Right atrium auricular region (tissue), 2 donors: ENCODE results near the gene CDHR5. TPM values are rescaled to one million over a fixed set of nuclear protein-coding genes. Genes with fewer than 3 reads are reported as not detected.

Experiments used
- DNase-seq: peaks from one replicate; pipeline ENCODE4 v3.0.0-alpha.2; 2019; ENCODE audit warnings: low spot score
- H3K27ac ChIP-seq, 2 donors: fragments of 200-600 bp; sonication (generic); 1 replicate in 1 of 2; 2 replicates in 1 of 2; pipeline ENCODE4 v1.5.1; 2016 to 2019
- H3K27me3 ChIP-seq, 2 donors: fragments of 200-600 bp; sonication (generic); one replicate each; pipeline versions ENCODE4 v1.5.1 to v1.6.0; 2017 to 2019
- H3K36me3 ChIP-seq: fragments of 200-600 bp; sonication (generic); one replicate; pipeline ENCODE4 v1.5.1; 2016
- H3K4me1 ChIP-seq, 2 donors: fragments of 200-600 bp; sonication (generic); one replicate each; pipeline versions ENCODE4 v1.5.1 to v1.6.0; 2017 to 2019
- H3K4me3 ChIP-seq, 2 donors: fragments of 200-600 bp; sonication (generic); 1 replicate in 1 of 2; 2 replicates in 1 of 2; pipeline ENCODE4 v1.5.1; 2017 to 2019; ENCODE audit warnings: mild to moderate bottlenecking in 1 of 2, moderate library complexity in 1 of 2
- H3K9me3 ChIP-seq, 2 donors: fragments of 200-600 bp; sonication (generic); one replicate each; pipeline ENCODE4 v1.5.1; 2019
- total RNA-seq, 2 donors: library from RNA; depleted of rRNA; stranded (reverse); fragments of >200 nt; gene quantifications; one replicate each; pipeline ENCODE4 v1.1.0, GENCODE V29; 2016
- TF ChIP-seq, protein P1 (sequence below), 2 donors: fragments of 200-600 bp; sonication (generic); IDR thresholded peaks; one replicate each; pipeline ENCODE4 v1.5.1; 2019; ENCODE audit warnings: antibody characterized with exemption in 2 of 2

CDHR5 gene
- total RNA-seq, 2 donors from 2014 or later = not detected

DNA sequence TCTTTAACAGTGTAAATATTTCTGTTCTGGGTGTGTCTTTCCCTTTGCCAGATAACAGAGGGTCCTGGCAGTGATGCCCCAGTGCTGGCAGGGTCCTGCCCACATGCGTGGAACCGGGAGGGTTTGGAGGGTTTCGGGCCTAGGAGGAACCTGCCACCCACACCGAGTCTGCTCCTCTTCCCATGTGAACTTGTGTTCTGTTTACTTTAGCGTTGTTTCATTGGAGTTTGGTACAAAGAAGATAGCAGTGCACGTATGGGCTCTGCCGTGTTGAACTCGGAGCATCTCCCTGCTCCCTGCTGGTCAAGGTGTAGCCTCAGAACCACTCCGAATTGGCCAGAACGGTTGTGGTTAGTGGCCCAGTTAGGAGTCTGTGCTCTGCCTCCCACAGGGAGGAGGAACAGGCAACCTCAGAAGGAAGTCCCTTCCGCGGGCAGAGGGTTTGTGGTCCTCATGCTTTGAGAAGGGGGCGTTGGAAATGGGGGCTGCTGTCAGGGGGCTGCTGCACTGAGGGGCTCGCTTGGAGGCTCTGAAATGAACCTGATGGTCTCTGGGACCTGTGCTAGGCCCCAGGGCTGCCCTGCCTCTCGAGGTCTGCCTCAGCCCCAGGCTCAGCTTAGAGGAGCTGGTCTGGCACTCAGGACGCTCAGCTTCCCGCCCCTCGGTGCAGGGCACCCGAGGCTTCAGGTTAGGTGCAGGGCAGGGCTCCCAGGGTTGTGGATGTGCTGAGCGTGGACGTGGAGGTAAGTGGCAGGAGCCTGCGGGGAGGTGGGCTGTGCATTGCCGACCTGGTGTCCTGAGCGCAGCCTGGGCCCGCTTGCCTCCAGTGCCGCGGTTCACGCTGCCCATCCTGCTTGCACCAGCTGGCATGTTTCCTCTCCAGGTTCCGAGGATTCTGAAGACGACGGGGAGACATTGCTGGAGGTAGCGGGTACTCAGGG is 38.1 kb downstream of the CDHR5 start:
- Histone ChIP-seq H3K9me3 (no peaks in the 10 kb centered on the region), H3K4me1 (peaks cover 0 to 3% of the 10 kb centered on the region in 2 donors), H3K36me3 (peaks cover 63% of the 10 kb centered on the region), H3K4me3 (no peak overlapping the region), H3K27ac (no peak overlapping the region), H3K27me3 (no peaks in the 10 kb centered on the region)
- TF ChIP-seq, protein P1, sequence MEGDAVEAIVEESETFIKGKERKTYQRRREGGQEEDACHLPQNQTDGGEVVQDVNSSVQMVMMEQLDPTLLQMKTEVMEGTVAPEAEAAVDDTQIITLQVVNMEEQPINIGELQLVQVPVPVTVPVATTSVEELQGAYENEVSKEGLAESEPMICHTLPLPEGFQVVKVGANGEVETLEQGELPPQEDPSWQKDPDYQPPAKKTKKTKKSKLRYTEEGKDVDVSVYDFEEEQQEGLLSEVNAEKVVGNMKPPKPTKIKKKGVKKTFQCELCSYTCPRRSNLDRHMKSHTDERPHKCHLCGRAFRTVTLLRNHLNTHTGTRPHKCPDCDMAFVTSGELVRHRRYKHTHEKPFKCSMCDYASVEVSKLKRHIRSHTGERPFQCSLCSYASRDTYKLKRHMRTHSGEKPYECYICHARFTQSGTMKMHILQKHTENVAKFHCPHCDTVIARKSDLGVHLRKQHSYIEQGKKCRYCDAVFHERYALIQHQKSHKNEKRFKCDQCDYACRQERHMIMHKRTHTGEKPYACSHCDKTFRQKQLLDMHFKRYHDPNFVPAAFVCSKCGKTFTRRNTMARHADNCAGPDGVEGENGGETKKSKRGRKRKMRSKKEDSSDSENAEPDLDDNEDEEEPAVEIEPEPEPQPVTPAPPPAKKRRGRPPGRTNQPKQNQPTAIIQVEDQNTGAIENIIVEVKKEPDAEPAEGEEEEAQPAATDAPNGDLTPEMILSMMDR (IDR thresholded peaks at IDR 0.05) = no peak
- no peak for DNase-seq

DNA sequence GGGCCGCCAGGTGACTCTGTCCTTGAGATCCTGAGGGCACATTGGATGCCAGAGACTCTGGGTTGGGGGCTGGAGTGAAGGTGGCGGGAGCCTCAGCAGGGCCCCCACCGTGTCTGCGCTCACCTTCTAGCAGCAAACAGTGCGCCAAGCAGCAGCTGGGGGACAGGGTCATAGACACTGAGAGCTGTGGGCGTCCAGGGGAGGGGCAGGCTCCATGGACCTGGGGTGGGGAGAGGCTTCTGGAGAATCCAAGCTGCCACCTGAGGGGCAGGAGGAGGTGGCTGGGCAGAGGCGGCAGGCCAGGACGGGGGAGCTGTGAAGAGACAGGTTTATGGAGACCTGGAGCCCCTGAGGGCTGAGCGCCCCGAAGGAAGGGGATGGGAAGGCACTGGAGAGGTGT is 40.5 kb downstream of the CDHR5 start:
- Histone ChIP-seq H3K27me3 (no peaks in the 10 kb centered on the region), H3K27ac (no peak overlapping the region), H3K4me3 (no peak overlapping the region), H3K4me1 (peaks cover 0 to 26% of the 10 kb centered on the region in 2 donors), H3K9me3 (no peaks in the 10 kb centered on the region), H3K36me3 (peaks cover 55% of the 10 kb centered on the region)
- TF ChIP-seq, protein P1 (IDR thresholded peaks at IDR 0.05) = no peak
- no peak for DNase-seq

DNA sequence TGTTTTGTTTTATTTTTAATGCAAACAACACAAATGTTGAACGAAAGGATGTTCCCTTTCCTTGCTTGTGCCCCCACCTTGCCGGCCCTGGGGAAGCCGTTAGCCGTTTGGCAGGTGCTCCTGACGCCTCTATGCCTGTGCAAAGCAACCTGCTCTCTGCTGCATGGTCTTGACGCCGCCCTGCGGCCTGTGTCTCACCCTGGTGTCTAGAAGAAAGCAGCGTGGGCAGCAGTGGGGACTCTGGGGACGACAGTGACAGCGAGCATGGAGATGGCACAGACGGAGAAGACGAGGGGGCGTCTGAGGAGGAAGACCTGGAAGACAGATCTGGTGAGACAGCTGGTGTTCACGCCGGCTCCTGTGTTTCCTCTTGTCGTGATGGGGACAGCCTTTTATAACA is 43.0 kb downstream of the CDHR5 start:
- H3K4me3 ChIP-seq = no peak overlapping the region
- H3K4me1 ChIP-seq = peaks cover 0 to 51% of the 10 kb centered on the region in 2 donors
- no peaks in the 10 kb centered on the region for H3K27me3 ChIP-seq
- DNase-seq = no peak
- peaks cover 31% of the 10 kb centered on the region for H3K36me3 ChIP-seq
- H3K27ac ChIP-seq = peak overlapping the region; percentile 43 to 55
- TF ChIP-seq, protein P1 (IDR thresholded peaks at IDR 0.05) = no peak
- no peaks in the 10 kb centered on the region for H3K9me3 ChIP-seq

DNA sequence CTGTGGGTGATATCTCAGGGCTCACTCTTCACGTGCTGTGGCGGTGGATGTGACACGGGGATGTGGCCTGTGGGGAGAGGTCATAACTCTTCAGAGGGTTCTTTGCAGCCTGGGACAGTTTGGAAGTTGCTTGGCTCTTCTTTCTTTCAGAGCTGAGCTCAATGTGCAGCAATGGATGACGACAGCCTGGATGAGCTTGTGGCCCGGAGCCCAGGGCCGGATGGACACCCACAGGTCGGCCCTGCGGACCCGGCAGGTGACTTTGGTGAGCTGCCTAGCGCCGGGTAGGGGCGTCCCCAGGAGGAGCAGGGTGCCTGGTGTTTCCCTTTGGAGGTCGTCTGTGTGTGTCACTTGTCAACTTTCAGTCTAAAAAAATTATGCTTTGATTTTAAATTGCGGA is 43.4 kb downstream of the CDHR5 start:
- TF ChIP-seq, protein P1 (IDR thresholded peaks at IDR 0.05) = no peak
- H3K9me3 ChIP-seq = no peaks in the 10 kb centered on the region
- H3K36me3 ChIP-seq = peaks cover 28% of the 10 kb centered on the region
- peak overlapping the region; percentile 43 to 59 for H3K27ac ChIP-seq
- peaks cover 0 to 51% of the 10 kb centered on the region in 2 donors for H3K4me1 ChIP-seq
- no peak overlapping the region for H3K4me3 ChIP-seq
- no peaks in the 10 kb centered on the region for H3K27me3 ChIP-seq
- no peak for DNase-seq

DNA sequence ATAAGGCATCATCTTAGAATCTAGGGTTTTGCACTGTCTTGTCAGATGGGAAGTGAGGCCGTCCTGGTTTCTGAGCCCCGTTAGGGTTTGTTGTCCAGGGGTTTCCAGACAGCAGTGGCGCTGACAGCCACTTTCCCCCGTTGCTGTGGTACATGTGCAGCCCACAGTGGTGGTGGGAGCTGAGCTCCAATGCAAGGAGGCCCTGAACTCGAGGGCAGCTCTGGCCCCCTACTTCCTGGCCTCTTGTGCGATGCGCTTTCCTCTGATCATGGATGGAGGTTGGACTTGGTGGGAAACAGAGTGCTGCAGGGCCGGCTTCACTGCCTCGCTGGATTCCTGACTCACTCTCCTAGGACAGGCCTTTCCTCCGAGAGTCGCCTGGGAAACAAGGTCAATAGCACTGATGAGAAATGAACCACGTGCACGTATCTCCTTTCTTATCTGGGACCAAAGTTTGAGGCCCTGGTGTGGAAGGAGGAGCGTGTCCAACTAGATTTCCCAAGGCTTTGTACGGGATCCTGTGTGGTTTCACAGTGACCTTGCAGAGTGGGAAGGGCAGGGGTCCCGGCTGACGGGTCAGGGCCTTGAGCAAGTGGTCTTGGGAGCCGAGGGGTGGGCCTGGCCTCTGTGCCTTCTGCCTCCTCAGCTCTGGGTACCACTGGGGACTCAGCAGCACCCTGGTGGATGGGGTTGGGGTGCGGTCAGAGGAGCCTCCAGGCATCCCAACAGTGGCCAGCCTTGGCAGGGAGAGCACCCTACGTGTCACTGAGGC is 44.7 kb downstream of the CDHR5 start:
- no peaks in the 10 kb centered on the region for H3K27me3 ChIP-seq
- TF ChIP-seq, protein P1 (IDR thresholded peaks at IDR 0.05) = no peak
- H3K27ac ChIP-seq = peak overlapping the region; percentile 29 to 59
- H3K36me3 ChIP-seq = peaks cover 28% of the 10 kb centered on the region
- H3K4me1 ChIP-seq = peaks cover 0 to 57% of the 10 kb centered on the region in 2 donors
- no peak overlapping the region for H3K4me3 ChIP-seq
- no peaks in the 10 kb centered on the region for H3K9me3 ChIP-seq
- no peak for DNase-seq
